ENCODE measurements around the gene ZNF48.

ZNF48 gene

GRCh38 chr16:30447512-30448226, 52.4 kb downstream of the ZNF48 start:
- H2AK5ac ChIP-seq (ENCODE audit: low read depth, low read length) = no peak overlapping the region
- WGBS, 2 donors (ENCODE audit: extremely low coverage in 2 of 2, insufficient read length in 2 of 2, insufficient replicate concordance in 1 of 2) = no CpG with 5 or more reads among the region's 12 CpGs
- H2BK5ac ChIP-seq (ENCODE audit: low read length) = no peak overlapping the region
- H3K4ac ChIP-seq (ENCODE audit: low read length) = no peak overlapping the region
- no peak overlapping the region for H3K9ac ChIP-seq (ENCODE audit: low read depth, low read length, poor library complexity)
- peaks cover 4 to 19% of the 10 kb centered on the region in 2 donors for H3K9me3 ChIP-seq (replicated peaks in 1 of 2; ENCODE audit: control insufficient read depth in 2 of 2, insufficient read depth in 1 of 2, low read depth in 1 of 2, low read length in 2 of 2)
- peaks cover 4% of the 10 kb centered on the region for H3K79me1 ChIP-seq (ENCODE audit: low read depth, low read length)
- H3K36me3 ChIP-seq (replicated peaks in 1 of 2; ENCODE audit: control insufficient read depth in 2 of 2, insufficient read depth in 2 of 2, low read length in 2 of 2) = peaks cover 6 to 20% of the 10 kb centered on the region in 2 donors
- no peak overlapping the region for H2BK120ac ChIP-seq (ENCODE audit: low read depth, low read length)
- no peak overlapping the region for H4K91ac ChIP-seq (ENCODE audit: low read depth, low read length, poor library complexity)
- no peak overlapping the region for H3K23ac ChIP-seq (ENCODE audit: low read depth, low read length, poor library complexity)
- H3K14ac ChIP-seq (ENCODE audit: low read length) = no peak overlapping the region
- no peak overlapping the region for H2AFZ ChIP-seq (ENCODE audit: low read length)
- H3K27ac ChIP-seq (replicated peaks; ENCODE audit: low read length) = no peak overlapping the region
- H3K18ac ChIP-seq (ENCODE audit: low read length) = no peak overlapping the region
- H2BK15ac ChIP-seq (ENCODE audit: low read length) = no peak overlapping the region
- H3K4me3 ChIP-seq (ENCODE audit: low read length in 2 of 2) = no peak overlapping the region
- no peak for DNase-seq (ENCODE audit: low spot score)
- H3K4me1 ChIP-seq (ENCODE audit: control insufficient read depth in 2 of 2, insufficient read depth in 1 of 2, low read depth in 1 of 2, low read length in 2 of 2) = peaks cover 7 to 8% of the 10 kb centered on the region in 2 donors
- peaks cover 0 to 6% (median 0%) of the 10 kb centered on the region in 3 experiments for H3K27me3 ChIP-seq (ENCODE audit: control insufficient read depth in 3 of 3, insufficient read depth in 3 of 3, low read depth in 1 of 3, low read length in 3 of 3)
- H2BK12ac ChIP-seq (ENCODE audit: low read length) = no peak overlapping the region
- H3K4me2 ChIP-seq (ENCODE audit: insufficient read depth, low read length, poor library complexity, severe bottlenecking) = no peak overlapping the region
- no peak overlapping the region for H4K8ac ChIP-seq (ENCODE audit: low read depth, low read length)

- H3K23ac ChIP-seq (ENCODE audit: low read depth, low read length, poor library complexity) = no peak overlapping the region
- no peak overlapping the region for H4K91ac ChIP-seq (ENCODE audit: low read depth, low read length, poor library complexity)
Measured at GRCh38 chr16:30449116-30449435, 53.9 kb downstream of the ZNF48 start.

More at GRCh38 chr16:30449116-30449435, 53.9 kb downstream of the ZNF48 start:
- Histone ChIP-seq H3K9me3 (replicated peaks in 1 of 2; ENCODE audit: control insufficient read depth in 2 of 2, insufficient read depth in 1 of 2, low read depth in 1 of 2, low read length in 2 of 2) (peaks cover 4 to 8% of the 10 kb centered on the region in 2 donors), H2BK15ac (ENCODE audit: low read length) (no peak overlapping the region), H2AK5ac (ENCODE audit: low read depth, low read length) (no peak overlapping the region), H3K18ac (ENCODE audit: low read length) (no peak overlapping the region), H3K4me3 (ENCODE audit: low read length in 2 of 2) (no peak overlapping the region), H2BK12ac (ENCODE audit: low read length) (no peak overlapping the region), H3K27me3 (ENCODE audit: control insufficient read depth in 3 of 3, insufficient read depth in 3 of 3, low read depth in 1 of 3, low read length in 3 of 3) (peaks cover 0 to 15% (median 0%) of the 10 kb centered on the region in 3 experiments), H3K79me1 (ENCODE audit: low read depth, low read length) (peaks cover 4% of the 10 kb centered on the region), H3K4ac (ENCODE audit: low read length) (no peak overlapping the region), H3K27ac (replicated peaks; ENCODE audit: low read length) (no peak overlapping the region), H3K9ac (ENCODE audit: low read depth, low read length, poor library complexity) (no peak overlapping the region), H4K8ac (ENCODE audit: low read depth, low read length) (no peak overlapping the region), H3K36me3 (replicated peaks in 1 of 2; ENCODE audit: control insufficient read depth in 2 of 2, insufficient read depth in 2 of 2, low read length in 2 of 2) (peaks cover 3 to 9% of the 10 kb centered on the region in 2 donors), H2BK120ac (ENCODE audit: low read depth, low read length) (no peak overlapping the region), H3K4me2 (ENCODE audit: insufficient read depth, low read length, poor library complexity, severe bottlenecking) (no peak overlapping the region), H2AFZ (ENCODE audit: low read length) (no peak overlapping the region), H3K14ac (ENCODE audit: low read length) (no peak overlapping the region), H3K4me1 (ENCODE audit: control insufficient read depth in 2 of 2, insufficient read depth in 1 of 2, low read depth in 1 of 2, low read length in 2 of 2) (peaks cover 7 to 8% of the 10 kb centered on the region in 2 donors), H2BK5ac (ENCODE audit: low read length) (no peak overlapping the region)
- DNase-seq (ENCODE audit: low spot score) = no peak
- WGBS, 2 donors (ENCODE audit: extremely low coverage in 2 of 2, insufficient read length in 2 of 2, insufficient replicate concordance in 1 of 2) = no CpG with 5 or more reads among the region's 3 CpGs

Small RNA genes lying within 50 kb of the gene (small RNA-seq; reads per million reads assigned to genes)
- 3.9 reads per million, percentile 6 among the genes with 10 or more reads in this experiment for gene RF00406 (ENCODE audit: insufficient read depth)
